Measurements from ENCODE around the gene NIN. TPM values are rescaled to one million over a fixed set of nuclear protein-coding genes. Genes with fewer than 3 reads are reported as not detected.

NIN gene, protein sequence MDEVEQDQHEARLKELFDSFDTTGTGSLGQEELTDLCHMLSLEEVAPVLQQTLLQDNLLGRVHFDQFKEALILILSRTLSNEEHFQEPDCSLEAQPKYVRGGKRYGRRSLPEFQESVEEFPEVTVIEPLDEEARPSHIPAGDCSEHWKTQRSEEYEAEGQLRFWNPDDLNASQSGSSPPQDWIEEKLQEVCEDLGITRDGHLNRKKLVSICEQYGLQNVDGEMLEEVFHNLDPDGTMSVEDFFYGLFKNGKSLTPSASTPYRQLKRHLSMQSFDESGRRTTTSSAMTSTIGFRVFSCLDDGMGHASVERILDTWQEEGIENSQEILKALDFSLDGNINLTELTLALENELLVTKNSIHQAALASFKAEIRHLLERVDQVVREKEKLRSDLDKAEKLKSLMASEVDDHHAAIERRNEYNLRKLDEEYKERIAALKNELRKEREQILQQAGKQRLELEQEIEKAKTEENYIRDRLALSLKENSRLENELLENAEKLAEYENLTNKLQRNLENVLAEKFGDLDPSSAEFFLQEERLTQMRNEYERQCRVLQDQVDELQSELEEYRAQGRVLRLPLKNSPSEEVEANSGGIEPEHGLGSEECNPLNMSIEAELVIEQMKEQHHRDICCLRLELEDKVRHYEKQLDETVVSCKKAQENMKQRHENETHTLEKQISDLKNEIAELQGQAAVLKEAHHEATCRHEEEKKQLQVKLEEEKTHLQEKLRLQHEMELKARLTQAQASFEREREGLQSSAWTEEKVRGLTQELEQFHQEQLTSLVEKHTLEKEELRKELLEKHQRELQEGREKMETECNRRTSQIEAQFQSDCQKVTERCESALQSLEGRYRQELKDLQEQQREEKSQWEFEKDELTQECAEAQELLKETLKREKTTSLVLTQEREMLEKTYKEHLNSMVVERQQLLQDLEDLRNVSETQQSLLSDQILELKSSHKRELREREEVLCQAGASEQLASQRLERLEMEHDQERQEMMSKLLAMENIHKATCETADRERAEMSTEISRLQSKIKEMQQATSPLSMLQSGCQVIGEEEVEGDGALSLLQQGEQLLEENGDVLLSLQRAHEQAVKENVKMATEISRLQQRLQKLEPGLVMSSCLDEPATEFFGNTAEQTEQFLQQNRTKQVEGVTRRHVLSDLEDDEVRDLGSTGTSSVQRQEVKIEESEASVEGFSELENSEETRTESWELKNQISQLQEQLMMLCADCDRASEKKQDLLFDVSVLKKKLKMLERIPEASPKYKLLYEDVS (N-terminal part only)
- 17.6 TPM in 2 replicates for total RNA-seq

GRCh38 chr14:50830932-50831725, at the start of gene NIN:
Gene NIN, minus strand, starts transcription at chr14:50831162. Its CDS starts 9,106 bp downstream, at chr14:50822056.

DNA sequence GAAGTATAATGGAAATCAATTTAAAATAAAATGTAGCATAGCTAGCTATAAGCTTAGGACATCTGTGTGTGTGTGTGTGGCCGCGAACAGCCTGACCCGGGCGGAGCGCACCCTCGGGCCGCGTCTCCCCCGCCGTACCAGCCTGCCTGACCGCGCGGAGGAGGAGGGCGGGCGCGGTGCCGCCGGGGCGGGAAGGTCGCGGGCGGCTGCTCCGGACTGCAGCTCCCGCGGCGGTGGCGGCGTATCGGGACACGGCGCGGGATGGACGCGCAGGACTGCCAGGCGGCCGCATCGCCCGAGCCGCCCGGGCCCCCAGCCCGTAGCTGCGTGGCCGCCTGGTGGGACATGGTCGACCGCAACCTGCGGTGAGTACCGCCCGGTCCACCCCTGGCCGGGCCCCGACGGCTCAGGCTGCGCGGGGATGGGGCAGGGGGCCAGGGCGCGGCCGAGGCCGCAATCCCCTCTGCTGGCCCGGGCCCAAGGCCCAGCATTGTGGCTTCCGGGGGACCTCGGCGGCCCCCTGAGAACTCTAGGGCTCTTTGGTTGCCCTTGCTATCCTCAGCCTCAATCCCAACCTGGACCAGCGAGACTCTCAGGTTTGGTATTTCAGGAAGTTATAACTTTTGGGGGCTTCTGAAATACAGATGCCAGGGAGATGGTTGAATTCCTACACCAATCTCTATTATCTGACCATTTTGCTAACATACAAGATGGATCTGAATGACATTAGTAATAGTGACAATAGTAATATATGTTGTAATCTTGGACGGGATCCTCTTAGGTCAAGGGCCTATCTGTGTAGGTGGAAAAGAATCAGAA, 41.2 kb upstream of the NIN start, which contains the start of gene ABHD12B:
Gene ABHD12B (plus strand): TSS at position 140 of the 819 bp plus-strand sequence. CDS start 122 bp downstream, at position 262.

Other genes starting within 250 kb of the NIN start
- 15.1 and 29.9 TPM in 2 replicates for gene SAV1, start 162.9 kb downstream of the NIN start, total RNA-seq
- gene ABHD12B, start 40.9 kb upstream of the NIN start, total RNA-seq: not detected in 2 replicates
- gene PYGL, start 113.3 kb upstream of the NIN start, total RNA-seq: 265 and 315 TPM in 2 replicates

Data from hair follicular keratinocyte (primary cell).